ENCODE data around the gene SLC6A3.

- TF ChIP-seq CTCF (conservative IDR thresholded peaks at IDR 0.05; ENCODE audit: low read length), result no peak
- TF ChIP-seq EZH2phosphoT487 (IDR thresholded peaks at IDR 0.05; ENCODE audit: borderline replicate concordance), result no peak
Measured at GRCh38 chr5:1431896-1432295, 13.3 kb downstream of the SLC6A3 start.
